ENCODE measurements around the gene NAA38.

The NAA38 gene

DNA sequence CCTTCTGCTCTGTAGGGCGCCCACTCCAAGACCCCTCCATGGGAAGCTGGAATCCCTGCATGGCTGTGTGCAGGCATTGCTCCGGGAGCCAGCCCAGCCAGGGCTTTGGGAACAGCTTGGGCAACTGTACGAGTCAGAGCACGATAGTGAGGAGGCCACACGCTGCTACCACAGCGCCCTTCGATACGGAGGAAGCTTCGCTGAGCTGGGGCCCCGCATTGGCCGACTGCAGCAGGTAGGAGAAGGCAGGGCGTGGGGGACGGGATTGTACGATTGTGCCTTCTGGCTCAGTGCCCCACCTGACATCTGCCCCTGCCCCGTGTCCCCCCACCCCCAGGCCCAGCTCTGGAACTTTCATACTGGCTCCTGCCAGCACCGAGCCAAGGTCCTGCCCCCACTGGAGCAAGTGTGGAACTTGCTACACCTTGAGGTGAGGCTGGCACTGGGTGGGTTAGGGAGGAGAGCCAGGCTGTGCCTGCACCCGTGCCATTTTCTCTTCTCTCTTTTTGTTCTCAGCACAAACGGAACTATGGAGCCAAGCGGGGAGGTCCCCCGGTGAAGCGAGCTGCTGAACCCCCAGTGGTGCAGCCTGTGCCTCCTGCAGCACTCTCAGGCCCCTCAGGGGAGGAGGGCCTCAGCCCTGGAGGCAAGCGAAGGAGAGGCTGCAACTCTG is 11.2 kb downstream of the NAA38 start:
- H3K27ac ChIP-seq (ENCODE audit: low read length): no peak overlapping the region
- no peaks in the 10 kb centered on the region for H3K9me2 ChIP-seq (replicated peaks; ENCODE audit: insufficient read depth, low read length)
- no peaks in the 10 kb centered on the region for H3K9me3 ChIP-seq (replicated peaks; ENCODE audit: insufficient read depth, low read length)
- H3K4me3 ChIP-seq (ENCODE audit: low read length): no peak overlapping the region
- TF ChIP-seq EZH2 (optimal IDR thresholded peaks at IDR 0.05; ENCODE audit: low read depth, low read length): no peak
- TF ChIP-seq, protein P1, sequence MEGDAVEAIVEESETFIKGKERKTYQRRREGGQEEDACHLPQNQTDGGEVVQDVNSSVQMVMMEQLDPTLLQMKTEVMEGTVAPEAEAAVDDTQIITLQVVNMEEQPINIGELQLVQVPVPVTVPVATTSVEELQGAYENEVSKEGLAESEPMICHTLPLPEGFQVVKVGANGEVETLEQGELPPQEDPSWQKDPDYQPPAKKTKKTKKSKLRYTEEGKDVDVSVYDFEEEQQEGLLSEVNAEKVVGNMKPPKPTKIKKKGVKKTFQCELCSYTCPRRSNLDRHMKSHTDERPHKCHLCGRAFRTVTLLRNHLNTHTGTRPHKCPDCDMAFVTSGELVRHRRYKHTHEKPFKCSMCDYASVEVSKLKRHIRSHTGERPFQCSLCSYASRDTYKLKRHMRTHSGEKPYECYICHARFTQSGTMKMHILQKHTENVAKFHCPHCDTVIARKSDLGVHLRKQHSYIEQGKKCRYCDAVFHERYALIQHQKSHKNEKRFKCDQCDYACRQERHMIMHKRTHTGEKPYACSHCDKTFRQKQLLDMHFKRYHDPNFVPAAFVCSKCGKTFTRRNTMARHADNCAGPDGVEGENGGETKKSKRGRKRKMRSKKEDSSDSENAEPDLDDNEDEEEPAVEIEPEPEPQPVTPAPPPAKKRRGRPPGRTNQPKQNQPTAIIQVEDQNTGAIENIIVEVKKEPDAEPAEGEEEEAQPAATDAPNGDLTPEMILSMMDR (IDR thresholded peaks at IDR 0.05; ENCODE audit: low read length): no peak
- no peak for TF ChIP-seq EZH2phosphoT487 (IDR thresholded peaks at IDR 0.05; ENCODE audit: low read length)
- no peak overlapping the region for H3K9ac ChIP-seq (ENCODE audit: low read length)
- H3K4me2 ChIP-seq (ENCODE audit: low read depth, low read length): no peak overlapping the region
- H2AFZ ChIP-seq (ENCODE audit: low read length): no peak overlapping the region
- peaks cover 30% of the 10 kb centered on the region for H3F3A ChIP-seq (ENCODE audit: insufficient read depth, low read length)
- peaks cover 10% of the 10 kb centered on the region for H3K79me2 ChIP-seq (ENCODE audit: low read length)
- H4K20me1 ChIP-seq (ENCODE audit: insufficient read depth, low read length): no peaks in the 10 kb centered on the region
- no peaks in the 10 kb centered on the region for H3K27me3 ChIP-seq (replicated peaks; ENCODE audit: insufficient read depth, low read length)
- H3K36me3 ChIP-seq (replicated peaks; ENCODE audit: insufficient read depth, low read length): no peaks in the 10 kb centered on the region
- peaks cover 12% of the 10 kb centered on the region for H3K4me1 ChIP-seq (ENCODE audit: low read length)
- DNase-seq: no peak

- H2AFZ ChIP-seq (ENCODE audit: low read length): peak overlapping the region; percentile 77
- H3K27ac ChIP-seq (ENCODE audit: low read length): peak overlapping the region; percentile 93; the same call in 1 of the 2 replicates
- H3K36me3 ChIP-seq (replicated peaks; ENCODE audit: insufficient read depth, low read length): no peaks in the 10 kb centered on the region
These were observed 11.8 kb downstream of the NAA38 start for GRCh38 chr17:7845359-7846062.

GRCh38 chr17:7844292-7845154 is 12.8 kb downstream of the NAA38 start:
- Histone ChIP-seq H3K27ac (ENCODE audit: low read length) (peak overlapping the region; percentile 93), H3K36me3 (replicated peaks; ENCODE audit: insufficient read depth, low read length) (no peaks in the 10 kb centered on the region), H2AFZ (ENCODE audit: low read length) (peak overlapping the region; percentile 77), H3K4me1 (ENCODE audit: low read length) (peaks cover 13% of the 10 kb centered on the region), H3F3A (ENCODE audit: insufficient read depth, low read length) (peaks cover 32% of the 10 kb centered on the region), H3K9ac (ENCODE audit: low read length) (peak overlapping the region; percentile 98), H3K79me2 (ENCODE audit: low read length) (0 out of 2 replicates have a peak, but pooled peaks cover 7% of the 10 kb centered on the region), H3K9me2 (replicated peaks; ENCODE audit: insufficient read depth, low read length) (no peaks in the 10 kb centered on the region), H4K20me1 (ENCODE audit: insufficient read depth, low read length) (no peaks in the 10 kb centered on the region), H3K27me3 (replicated peaks; ENCODE audit: insufficient read depth, low read length) (no peaks in the 10 kb centered on the region), H3K4me2 (ENCODE audit: low read depth, low read length) (peak overlapping the region; percentile 100), H3K9me3 (replicated peaks; ENCODE audit: insufficient read depth, low read length) (no peaks in the 10 kb centered on the region), H3K4me3 (ENCODE audit: low read length) (peak overlapping the region; percentile 94)
- TF ChIP-seq EZH2phosphoT487 (IDR thresholded peaks at IDR 0.05; ENCODE audit: low read length) (no peak), EZH2 (optimal IDR thresholded peaks at IDR 0.05; ENCODE audit: low read depth, low read length) (no peak)
- TF ChIP-seq, protein P1 (IDR thresholded peaks at IDR 0.05; ENCODE audit: low read length): no peak
- peak; percentile 93 for DNase-seq

More at GRCh38 chr17:7845359-7846062, 11.8 kb downstream of the NAA38 start:
- Histone ChIP-seq H3K9me3 (replicated peaks; ENCODE audit: insufficient read depth, low read length) (no peaks in the 10 kb centered on the region), H3K9ac (ENCODE audit: low read length) (peak overlapping the region; percentile 98; the same call in 1 of the 2 replicates), H3K4me1 (ENCODE audit: low read length) (peaks cover 13% of the 10 kb centered on the region), H4K20me1 (ENCODE audit: insufficient read depth, low read length) (no peaks in the 10 kb centered on the region), H3K4me3 (ENCODE audit: low read length) (peak overlapping the region; percentile 94), H3K79me2 (ENCODE audit: low read length) (0 out of 2 replicates have a peak, but pooled peaks cover 7% of the 10 kb centered on the region), H3K27me3 (replicated peaks; ENCODE audit: insufficient read depth, low read length) (no peaks in the 10 kb centered on the region), H3K9me2 (replicated peaks; ENCODE audit: insufficient read depth, low read length) (no peaks in the 10 kb centered on the region), H3K4me2 (ENCODE audit: low read depth, low read length) (peak overlapping the region; percentile 100), H3F3A (ENCODE audit: insufficient read depth, low read length) (peaks cover 32% of the 10 kb centered on the region)
- TF ChIP-seq EZH2phosphoT487 (IDR thresholded peaks at IDR 0.05; ENCODE audit: low read length): no peak
- TF ChIP-seq, protein P1 (IDR thresholded peaks at IDR 0.05; ENCODE audit: low read length): no peak
- no peak for TF ChIP-seq EZH2 (optimal IDR thresholded peaks at IDR 0.05; ENCODE audit: low read depth, low read length)
- no peak for DNase-seq
